GM20000 (cell line): ENCODE data around the gene ZSWIM4.
"Not testable (repeated sequence)": the region's sequence is repeated elsewhere in the genome, so short reads cannot be mapped to it uniquely, and the experiment has no call there.

ENCODE experiments used
- DNase-seq: peaks from one replicate; pipeline ENCODE4 v3.0.0; 2012; ENCODE audit warnings: low spot score
- CTCF ChIP-seq: IDR thresholded peaks from 2 replicates; pipeline ENCODE4 v1.5.1; 2012; ENCODE audit warnings: mild to moderate bottlenecking, control low read depth; ENCODE audit errors: extremely low read depth, missing control alignments

Gene ZSWIM4

GRCh38 chr19:13850910-13851733, 55.9 kb downstream of the ZSWIM4 start:
- no peak for DNase-seq
- TF ChIP-seq CTCF, result no peak

GRCh38 chr19:13851734-13852114, 56.5 kb downstream of the ZSWIM4 start:
- DNase-seq, result not testable (repeated sequence)

- DNase-seq, result not testable (repeated sequence)
Observed at GRCh38 chr19:13852171-13852707, 57.0 kb downstream of the ZSWIM4 start.

- TF ChIP-seq CTCF, result no peak
Observed at GRCh38 chr19:13856497-13856896, 61.3 kb downstream of the ZSWIM4 start.

GRCh38 chr19:13859361-13859880, 64.2 kb downstream of the ZSWIM4 start:
- no peak for TF ChIP-seq CTCF
- DNase-seq, result no peak

More at GRCh38 chr19:13856497-13856896, 61.3 kb downstream of the ZSWIM4 start:
- no peak for DNase-seq

GRCh38 chr19:13860679-13861391, 65.6 kb downstream of the ZSWIM4 start:
- TF ChIP-seq CTCF, result no peak
- DNase-seq, result no peak

- DNase-seq, result peak; percentile 62
- no peak for TF ChIP-seq CTCF
Observed at GRCh38 chr19:13861392-13861713, 66.1 kb downstream of the ZSWIM4 start.

- TF ChIP-seq CTCF, result peak; percentile 98
- DNase-seq, result peak; percentile 94
Observed at GRCh38 chr19:13861714-13862531, 66.7 kb downstream of the ZSWIM4 start.
